ENCODE data around the gene RTF1.
"Not testable (repeated sequence)": the region's sequence is repeated elsewhere in the genome, so short reads cannot be mapped to it uniquely, and the experiment has no call there.

Gene RTF1

DNA sequence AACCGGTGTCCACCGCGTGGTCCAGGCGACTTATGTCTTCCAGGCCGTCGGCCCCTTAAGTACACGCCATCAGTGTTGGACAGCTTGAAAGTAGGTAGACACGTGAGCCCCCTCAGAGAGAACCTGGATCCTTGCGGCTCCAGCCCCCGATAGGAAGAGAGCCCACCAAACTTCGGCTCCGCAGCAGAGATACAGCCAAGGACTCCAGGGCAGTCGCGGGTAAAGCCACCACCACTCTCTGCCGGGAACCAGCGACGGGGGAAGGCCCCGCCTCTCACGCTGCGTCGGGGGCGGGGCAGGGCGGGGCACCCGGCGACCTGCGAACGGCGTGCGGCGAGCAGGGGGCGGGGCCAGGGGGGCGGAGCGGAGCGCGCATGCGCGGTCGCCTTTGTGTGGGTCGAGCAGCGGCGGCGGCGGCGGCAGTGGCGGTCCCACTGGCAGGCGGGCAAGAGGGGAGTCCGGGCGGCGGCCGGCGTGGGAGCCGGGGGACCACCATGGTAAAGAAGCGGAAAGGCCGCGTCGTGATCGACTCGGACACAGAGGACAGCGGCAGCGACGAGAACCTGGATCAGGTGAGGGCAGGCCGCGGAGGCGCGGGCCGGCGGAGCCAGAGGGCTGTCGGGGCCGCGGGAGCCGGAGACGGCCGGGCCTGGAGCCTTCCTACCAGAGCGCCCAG lies at the start of gene RTF1:
TSS of gene RTF1 (plus strand) at position 354 of the 676 bp plus-strand sequence. CDS start at position 375, 21 bp downstream.
- Histone ChIP-seq H3K27ac (peak within 1 kb of the TSS; percentile 37), H3K27me3 (replicated peaks) (no peaks in the 10 kb centered on the region), H3K4me3 (ENCODE audit: low read depth, low read length) (peak within 1 kb of the TSS; percentile 87), H3K36me3 (replicated peaks) (no peaks in the 10 kb centered on the region)
- DNase-seq: peak; percentile 83
- in situ Hi-C loops (cut with HindIII; ENCODE audit: low pct_ligation_motif_present, low sequenced_read_pairs): no loop called here
- TF ChIP-seq, protein P1, sequence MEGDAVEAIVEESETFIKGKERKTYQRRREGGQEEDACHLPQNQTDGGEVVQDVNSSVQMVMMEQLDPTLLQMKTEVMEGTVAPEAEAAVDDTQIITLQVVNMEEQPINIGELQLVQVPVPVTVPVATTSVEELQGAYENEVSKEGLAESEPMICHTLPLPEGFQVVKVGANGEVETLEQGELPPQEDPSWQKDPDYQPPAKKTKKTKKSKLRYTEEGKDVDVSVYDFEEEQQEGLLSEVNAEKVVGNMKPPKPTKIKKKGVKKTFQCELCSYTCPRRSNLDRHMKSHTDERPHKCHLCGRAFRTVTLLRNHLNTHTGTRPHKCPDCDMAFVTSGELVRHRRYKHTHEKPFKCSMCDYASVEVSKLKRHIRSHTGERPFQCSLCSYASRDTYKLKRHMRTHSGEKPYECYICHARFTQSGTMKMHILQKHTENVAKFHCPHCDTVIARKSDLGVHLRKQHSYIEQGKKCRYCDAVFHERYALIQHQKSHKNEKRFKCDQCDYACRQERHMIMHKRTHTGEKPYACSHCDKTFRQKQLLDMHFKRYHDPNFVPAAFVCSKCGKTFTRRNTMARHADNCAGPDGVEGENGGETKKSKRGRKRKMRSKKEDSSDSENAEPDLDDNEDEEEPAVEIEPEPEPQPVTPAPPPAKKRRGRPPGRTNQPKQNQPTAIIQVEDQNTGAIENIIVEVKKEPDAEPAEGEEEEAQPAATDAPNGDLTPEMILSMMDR (IDR thresholded peaks at IDR 0.05; ENCODE audit: low read depth, low read length, missing control alignments): no peak

DNA sequence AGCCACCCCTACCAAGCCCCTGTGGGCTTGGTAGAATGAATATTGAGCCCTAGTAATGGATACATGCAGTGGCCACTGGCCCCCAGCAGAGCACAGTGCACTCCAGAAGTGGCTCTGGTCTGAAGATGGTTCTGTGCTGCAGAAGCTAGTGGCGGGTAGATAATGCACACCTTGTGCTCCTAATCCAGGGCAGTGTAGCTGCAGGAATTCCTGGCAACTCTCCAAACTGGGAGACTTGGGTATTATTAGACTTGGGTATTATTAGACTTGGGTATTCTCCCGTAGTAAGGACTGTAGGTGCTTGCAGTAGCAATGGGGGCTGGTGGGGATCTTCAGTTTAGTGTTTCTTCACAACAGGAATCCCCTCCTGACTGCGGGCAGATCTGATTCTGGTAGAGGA lies 49.5 kb upstream of the RTF1 start:
- no peak for DNase-seq
- TF ChIP-seq, protein P1 (IDR thresholded peaks at IDR 0.05; ENCODE audit: low read depth, low read length, missing control alignments): no peak
- H3K36me3 ChIP-seq (replicated peaks): peaks cover 2% of the 10 kb centered on the region
- in situ Hi-C loops (cut with HindIII; ENCODE audit: low pct_ligation_motif_present, low sequenced_read_pairs): no loop called here
- no peak overlapping the region for H3K27ac ChIP-seq
- no peaks in the 10 kb centered on the region for H3K27me3 ChIP-seq (replicated peaks)
- no peak overlapping the region for H3K4me3 ChIP-seq (ENCODE audit: low read depth, low read length)

DNA sequence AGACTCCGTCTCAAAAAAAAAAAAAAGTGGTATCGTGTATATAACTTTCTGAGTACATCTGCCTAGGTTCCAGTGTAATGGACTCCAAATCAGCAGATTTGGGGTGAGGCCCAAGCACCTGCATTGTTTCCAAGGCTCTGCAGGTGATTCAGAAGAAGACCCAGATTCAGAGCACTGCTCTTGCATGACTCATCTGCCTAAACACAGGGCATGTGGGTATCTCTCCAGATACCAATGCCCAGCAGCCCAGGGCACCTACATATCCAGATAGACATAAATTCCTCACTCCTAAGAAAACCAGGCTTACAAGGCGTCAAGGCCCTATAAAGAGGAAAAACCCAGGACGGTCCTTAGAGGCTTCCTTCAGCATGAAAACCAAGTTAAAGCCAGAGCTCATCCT lies 38.9 kb upstream of the RTF1 start:
- TF ChIP-seq, protein P1 (IDR thresholded peaks at IDR 0.05; ENCODE audit: low read depth, low read length, missing control alignments): no peak
- DNase-seq: no peak

DNA sequence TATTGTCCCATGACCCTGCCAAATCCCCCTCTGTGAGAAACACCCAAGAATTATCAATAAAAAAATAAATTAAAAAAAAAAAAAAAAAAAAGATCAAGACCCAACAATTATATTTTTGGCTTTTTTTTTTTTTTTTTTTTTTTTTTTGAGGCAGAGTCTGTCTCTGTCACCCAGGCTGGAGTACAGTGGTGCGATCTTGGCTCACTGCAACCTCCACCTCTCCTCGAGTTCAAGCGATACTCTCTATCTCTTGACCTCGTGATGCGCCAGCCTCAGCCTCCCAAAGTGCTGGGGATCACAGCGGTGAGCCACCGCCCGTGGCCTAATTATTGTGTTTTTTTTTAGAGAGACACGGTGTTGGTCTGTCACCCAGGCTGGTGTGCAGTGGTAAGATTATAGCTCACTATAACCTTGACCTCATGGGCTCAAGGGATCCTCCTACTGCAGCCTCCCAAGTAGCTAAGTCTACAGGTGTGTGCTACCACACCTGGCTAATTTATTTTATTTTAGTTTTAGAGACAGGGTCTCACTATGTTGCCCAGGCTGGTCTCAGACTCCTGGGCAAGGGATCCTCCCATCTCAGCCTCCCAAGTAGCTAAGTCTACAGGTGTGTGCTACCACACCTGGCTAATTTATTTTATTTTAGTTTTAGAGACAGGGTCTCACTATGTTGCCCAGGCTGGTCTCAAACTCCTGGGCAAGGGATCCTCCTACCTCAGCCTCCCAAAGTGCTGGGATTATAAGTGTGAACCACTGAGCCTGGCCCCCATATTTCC lies 32.7 kb upstream of the RTF1 start:
- DNase-seq; H3K4me3 ChIP-seq (ENCODE audit: low read depth, low read length); H3K27me3 ChIP-seq (replicated peaks); H3K27ac ChIP-seq; in situ Hi-C loops (cut with HindIII; ENCODE audit: low pct_ligation_motif_present, low sequenced_read_pairs); H3K36me3 ChIP-seq (replicated peaks): not testable (repeated sequence)

More for the DNA sequence above, 38.9 kb upstream of the RTF1 start:
- in situ Hi-C loops (cut with HindIII; ENCODE audit: low pct_ligation_motif_present, low sequenced_read_pairs): no loop called here
- Histone ChIP-seq H3K27ac (no peak overlapping the region), H3K27me3 (replicated peaks) (no peaks in the 10 kb centered on the region), H3K36me3 (replicated peaks) (peaks cover 13% of the 10 kb centered on the region), H3K4me3 (ENCODE audit: low read depth, low read length) (no peak overlapping the region)

DNA sequence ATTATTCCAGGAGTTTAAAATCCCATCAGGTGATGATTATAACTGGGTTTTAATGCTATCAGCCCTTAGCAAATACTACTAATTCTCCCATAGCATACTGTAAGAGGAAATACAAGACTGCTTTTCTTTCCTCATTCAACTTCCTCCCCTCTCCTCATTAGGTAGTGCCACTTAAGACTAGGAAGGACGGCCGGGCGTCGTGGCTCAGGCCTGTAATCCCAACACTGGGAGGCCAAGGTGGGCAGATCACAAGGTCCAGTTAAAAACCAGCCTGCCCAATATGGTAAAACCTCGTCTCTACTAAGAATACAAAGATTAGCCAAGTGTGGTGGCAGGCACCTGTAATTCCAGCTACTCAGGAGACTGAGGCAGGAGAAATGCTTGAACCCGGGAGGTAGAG lies 29.2 kb upstream of the RTF1 start:
- in situ Hi-C loops (cut with HindIII; ENCODE audit: low pct_ligation_motif_present, low sequenced_read_pairs): no loop called here
- TF ChIP-seq, protein P1 (IDR thresholded peaks at IDR 0.05; ENCODE audit: low read depth, low read length, missing control alignments): no peak
- peaks cover under 1% of the 10 kb centered on the region for H3K36me3 ChIP-seq (replicated peaks)
- no peak overlapping the region for H3K4me3 ChIP-seq (ENCODE audit: low read depth, low read length)
- no peaks in the 10 kb centered on the region for H3K27me3 ChIP-seq (replicated peaks)
- no peak overlapping the region for H3K27ac ChIP-seq
- no peak for DNase-seq

DNA sequence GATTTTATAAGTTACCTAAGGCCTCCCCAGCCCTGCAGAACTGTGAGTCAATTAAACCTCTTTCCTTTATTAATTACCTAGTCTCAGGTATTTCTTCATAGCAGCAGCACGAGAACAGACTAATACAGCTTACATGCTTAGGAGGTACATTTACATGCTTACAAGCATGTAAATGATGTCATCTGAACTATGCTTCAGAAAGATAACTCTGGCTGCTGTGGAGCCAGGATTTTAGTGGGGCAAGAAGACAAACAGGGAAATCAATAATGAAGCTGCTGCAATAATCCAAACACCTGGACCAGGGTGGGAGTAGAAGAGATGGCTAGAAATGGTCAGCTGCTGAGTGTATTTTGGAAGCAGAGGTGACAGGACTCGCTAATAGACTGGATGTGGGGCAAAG lies 24.2 kb upstream of the RTF1 start:
- TF ChIP-seq, protein P1 (IDR thresholded peaks at IDR 0.05; ENCODE audit: low read depth, low read length, missing control alignments): no peak
- Histone ChIP-seq H3K36me3 (replicated peaks) (peaks cover 9% of the 10 kb centered on the region), H3K27ac (no peak overlapping the region)

More for the DNA sequence above, 24.2 kb upstream of the RTF1 start:
- no peaks in the 10 kb centered on the region for H3K27me3 ChIP-seq (replicated peaks)
- H3K4me3 ChIP-seq (ENCODE audit: low read depth, low read length): no peak overlapping the region
- no peak for DNase-seq
- in situ Hi-C loops (cut with HindIII; ENCODE audit: low pct_ligation_motif_present, low sequenced_read_pairs): no loop called here

All from brain microvascular endothelial cell (primary cell).